GM19023 (cell line): ENCODE data around the gene ADGRA3.
"Not testable (repeated sequence)": the region's sequence is repeated elsewhere in the genome, so short reads cannot be mapped to it uniquely, and the experiment has no call there.

Experiments used
- ATAC-seq: cut with Tn5 transposase; IDR thresholded peaks from one replicate; pipeline ENCODE4 v1.9.1; 2021; ENCODE audit warnings: mild to moderate bottlenecking, moderate library complexity; ENCODE audit not compliant: unreplicated experiment

The ADGRA3 gene

GRCh38 chr4:22385611-22386011 is 130.3 kb downstream of the ADGRA3 start:
- no peak for ATAC-seq

DNA sequence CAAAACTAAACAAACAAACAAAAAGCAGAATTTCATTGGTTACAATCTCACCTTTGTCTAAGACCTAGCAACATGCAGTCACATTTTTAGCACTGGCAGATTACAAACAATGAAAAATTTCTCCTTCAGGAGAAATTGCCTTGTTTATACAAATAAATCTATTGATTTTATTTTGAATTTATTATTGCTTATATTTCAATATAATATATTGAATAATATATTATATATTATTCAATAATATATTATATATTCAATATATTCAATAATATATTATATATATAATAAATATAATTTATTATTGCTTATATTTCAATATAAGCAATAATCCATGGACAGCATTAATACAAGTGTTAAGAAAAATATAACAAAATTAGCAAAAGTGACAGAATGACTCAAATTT is 131.7 kb downstream of the ADGRA3 start:
- no peak for ATAC-seq

DNA sequence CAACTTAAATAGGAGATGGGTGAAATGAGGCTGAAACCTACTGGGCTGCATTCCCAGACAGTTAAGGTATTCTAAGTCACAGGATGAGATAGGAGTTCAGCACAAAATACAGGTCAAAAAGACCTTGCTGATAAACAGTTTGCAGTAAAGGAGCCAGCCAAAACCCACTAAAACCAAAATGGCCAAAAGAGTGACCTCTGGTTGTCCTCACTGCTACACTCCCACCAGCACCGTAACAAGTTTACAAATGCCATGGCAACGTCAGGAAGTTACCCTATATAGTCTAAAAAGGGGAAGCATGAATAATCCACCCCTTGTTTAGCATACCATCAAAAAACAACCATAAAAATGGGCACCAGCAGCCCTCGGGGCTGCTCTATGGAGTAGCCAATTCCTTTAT is 133.7 kb downstream of the ADGRA3 start:
- not testable (repeated sequence) for ATAC-seq

GRCh38 chr4:22372986-22373385 is 142.9 kb downstream of the ADGRA3 start:
- ATAC-seq: no peak

GRCh38 chr4:22369901-22370562 is 145.8 kb downstream of the ADGRA3 start:
- no peak for ATAC-seq

DNA sequence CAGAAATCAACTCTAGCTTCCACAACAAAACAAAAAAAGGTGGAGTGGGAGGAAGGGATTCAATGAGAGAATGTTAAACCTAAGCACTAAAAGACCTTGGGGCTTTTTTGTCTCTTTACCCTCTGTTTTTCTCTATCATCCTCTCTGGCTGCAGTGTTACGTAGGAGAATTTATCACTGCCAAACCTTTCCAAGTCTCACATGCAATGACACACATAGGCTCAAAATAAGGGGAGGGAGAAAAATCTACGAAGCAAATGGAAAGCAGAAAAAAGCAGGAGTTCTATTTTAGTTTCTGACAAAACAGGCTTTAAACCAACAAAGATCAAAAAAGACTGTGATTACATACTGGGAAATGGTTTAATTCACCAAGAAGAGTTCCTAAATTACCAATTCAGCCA is 152.1 kb downstream of the ADGRA3 start:
- no peak for ATAC-seq

GRCh38 chr4:22363036-22363435 is 152.8 kb downstream of the ADGRA3 start:
- no peak for ATAC-seq

- no peak for ATAC-seq
Measured at GRCh38 chr4:22356987-22357596, 158.8 kb downstream of the ADGRA3 start.

- ATAC-seq: no peak
Measured at GRCh38 chr4:22348410-22348809, 167.5 kb downstream of the ADGRA3 start.

- ATAC-seq: no peak
Measured at GRCh38 chr4:22345678-22346077, 170.2 kb downstream of the ADGRA3 start.

GRCh38 chr4:22345055-22345454 is 170.8 kb downstream of the ADGRA3 start:
- no peak for ATAC-seq

DNA sequence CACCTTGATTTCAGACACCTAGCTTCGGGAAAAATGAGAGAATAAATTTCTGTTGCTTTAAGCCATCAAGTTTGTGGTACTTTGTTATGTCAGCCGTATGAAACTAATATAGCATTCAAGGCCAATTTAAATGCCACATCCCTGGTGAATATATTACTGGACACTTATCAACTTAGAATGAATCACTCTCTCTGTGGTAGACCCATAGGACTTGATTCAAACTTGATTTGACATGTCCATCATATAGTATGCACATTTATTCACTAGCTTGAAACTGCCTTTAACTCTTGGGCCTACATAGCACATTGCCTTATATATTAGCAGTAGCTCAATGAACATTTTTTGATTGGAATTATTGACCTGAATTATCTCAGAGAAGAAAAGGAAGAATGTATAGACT is 172.3 kb downstream of the ADGRA3 start:
- no peak for ATAC-seq

DNA sequence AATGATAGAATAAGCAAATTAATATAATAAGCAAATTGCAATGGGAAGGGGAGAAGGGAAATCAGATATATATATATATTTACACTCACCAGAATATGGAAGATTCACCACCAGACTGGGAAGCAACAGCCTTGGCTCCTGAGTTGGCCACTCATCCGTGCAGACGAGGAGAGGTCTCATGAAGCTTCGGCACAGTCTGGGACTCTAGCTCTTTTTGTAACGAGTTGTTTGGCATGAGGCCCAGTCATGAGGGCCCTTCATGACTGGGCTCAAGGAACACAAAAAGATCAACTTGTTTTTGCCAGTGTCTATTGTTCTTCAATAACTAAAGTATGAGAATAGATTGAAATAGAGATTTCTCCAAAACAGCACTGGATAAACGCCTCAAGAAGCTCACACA is 176.4 kb downstream of the ADGRA3 start:
- ATAC-seq: no peak

GRCh38 chr4:22338796-22339195 is 177.1 kb downstream of the ADGRA3 start:
- ATAC-seq: no peak
